ENCODE measurements around the gene SCAMP3. TPM values are rescaled to one million over a fixed set of nuclear protein-coding genes. Genes with fewer than 3 reads are reported as not detected.
"Not testable (repeated sequence)": the region's sequence is repeated elsewhere in the genome, so short reads cannot be mapped to it uniquely, and the experiment has no call there.

Gene SCAMP3
- total RNA-seq: 106 and 130 TPM in 2 replicates
- 129 TPM for polyA plus RNA-seq (2012)

DNA sequence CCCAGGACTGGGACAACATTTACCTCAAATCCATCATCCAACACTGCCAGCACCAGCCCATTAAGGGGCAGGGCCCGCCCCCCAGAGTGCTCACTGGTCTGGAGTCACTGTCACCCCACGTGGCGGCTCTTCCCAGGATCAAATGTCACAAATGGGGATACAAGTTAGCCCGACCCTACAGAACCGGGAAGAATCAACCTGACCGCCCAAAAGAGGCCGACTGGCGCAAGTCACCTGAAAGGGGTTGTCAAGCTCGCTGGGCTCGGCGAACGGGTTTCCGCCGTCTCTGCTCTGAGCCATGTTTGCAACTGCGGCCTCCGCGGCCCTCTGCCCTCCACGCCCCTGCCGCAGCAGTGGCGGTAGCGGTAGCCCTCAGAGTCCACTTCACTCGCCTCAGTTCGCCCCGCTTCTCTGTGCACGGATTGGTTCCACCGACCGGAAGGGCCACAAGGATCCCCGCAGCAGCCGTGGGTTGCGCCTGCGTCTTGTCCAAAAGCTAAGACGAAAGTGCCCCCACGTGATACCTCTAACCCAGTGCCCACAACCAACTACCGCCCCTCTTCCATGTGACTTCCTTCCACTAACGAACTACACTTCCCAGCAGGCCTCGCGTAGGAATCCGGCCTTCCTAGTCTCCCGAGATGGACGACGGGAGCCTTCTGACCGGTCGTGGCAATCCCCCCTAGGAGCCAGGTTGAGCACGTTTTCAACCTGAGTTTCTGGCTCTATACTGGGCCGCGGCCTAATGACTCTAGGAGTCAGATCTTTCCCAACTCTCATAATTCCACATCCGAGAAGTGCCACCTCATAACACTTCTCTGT is at the start of gene SCAMP3:
SCAMP3 (minus strand) TSS at position 509 of the 822 bp plus-strand sequence; CDS start at position 300, 209 bp downstream.
- DNase-seq (ENCODE audit: low read depth): peak; percentile 99

- DNase-seq (ENCODE audit: low read depth): peak; percentile 50
These were observed 47.4 kb upstream of the SCAMP3 start for GRCh38 chr1:155309423-155310021.

DNA sequence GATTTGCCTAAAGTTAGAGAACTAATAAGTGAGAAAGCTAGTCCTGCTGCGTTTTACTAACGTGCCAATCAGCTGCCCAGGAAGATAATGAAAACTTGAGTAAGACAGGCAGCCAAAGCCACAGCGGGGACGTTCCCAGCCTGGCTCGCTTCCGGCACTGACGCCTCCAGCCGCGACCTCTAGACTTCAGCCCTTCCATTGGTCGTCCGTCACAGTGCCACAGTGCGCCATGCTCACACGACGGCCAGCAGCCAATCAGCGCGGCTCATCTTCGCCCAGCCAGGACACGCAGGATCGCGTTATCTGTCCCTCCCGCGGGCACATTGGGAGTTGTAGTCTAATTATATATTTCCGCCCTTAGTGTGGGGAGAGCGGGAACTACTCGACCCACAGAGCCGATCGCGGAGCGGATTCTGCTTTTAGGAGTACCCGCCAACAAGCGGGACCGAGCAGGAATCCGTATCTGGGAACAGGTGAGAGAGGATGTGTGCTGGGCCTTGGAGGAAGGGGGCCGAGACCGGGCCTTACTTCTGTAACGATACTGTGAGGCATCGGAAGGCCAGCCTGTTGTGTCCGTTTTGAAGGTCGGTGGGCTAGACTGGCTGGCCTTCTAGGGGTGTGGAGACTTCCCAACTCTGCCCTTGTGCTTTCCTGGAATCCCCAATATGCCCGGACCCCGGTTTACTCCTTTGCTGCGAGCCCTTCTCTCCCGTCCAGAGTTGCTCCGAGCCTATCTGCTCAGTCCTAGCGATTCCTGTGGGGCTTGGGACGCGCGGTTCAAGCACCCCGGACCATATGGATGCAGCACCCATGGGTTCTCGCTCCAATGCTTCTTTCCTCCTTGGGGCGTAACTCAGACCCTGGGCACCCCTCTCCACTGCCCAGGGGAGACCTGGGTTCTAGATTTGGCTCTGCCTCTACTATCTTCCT is 46.6 kb upstream of the SCAMP3 start, which contains the start of gene FDPS:
FDPS (plus strand) TSS at position 374 of the 930 bp plus-strand sequence. CDS start 924 bp downstream, outside the sequence.
- DNase-seq (ENCODE audit: low read depth): peak; percentile 100

- DNase-seq (ENCODE audit: low read depth): peak; percentile 55
These were observed 45.1 kb upstream of the SCAMP3 start for GRCh38 chr1:155307247-155307740.

DNA sequence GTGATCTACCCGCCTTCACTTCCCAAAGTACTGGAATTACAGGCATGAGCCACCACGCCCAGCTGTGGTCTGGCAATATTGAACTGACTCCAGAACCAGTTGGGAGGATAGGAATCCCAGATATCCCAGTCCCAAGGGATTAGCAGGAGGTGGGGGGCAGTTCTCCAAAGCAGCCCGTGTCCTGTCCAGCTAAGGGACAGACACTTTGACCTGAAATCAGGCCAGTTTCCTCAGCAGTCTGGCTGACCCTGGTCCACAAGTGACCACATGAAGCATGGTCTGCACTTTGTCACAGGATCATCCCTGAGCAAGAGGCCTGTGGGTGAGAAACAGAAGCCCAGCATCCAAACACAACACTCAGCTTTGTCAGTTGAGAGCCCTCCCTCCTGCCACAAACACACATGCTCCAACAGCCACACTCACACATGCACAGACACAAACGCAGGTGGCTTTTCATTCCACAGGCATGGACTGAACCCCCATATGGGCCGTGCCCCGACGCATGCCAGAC is 43.8 kb upstream of the SCAMP3 start:
- DNase-seq (ENCODE audit: low read depth): peak; percentile 96

DNA sequence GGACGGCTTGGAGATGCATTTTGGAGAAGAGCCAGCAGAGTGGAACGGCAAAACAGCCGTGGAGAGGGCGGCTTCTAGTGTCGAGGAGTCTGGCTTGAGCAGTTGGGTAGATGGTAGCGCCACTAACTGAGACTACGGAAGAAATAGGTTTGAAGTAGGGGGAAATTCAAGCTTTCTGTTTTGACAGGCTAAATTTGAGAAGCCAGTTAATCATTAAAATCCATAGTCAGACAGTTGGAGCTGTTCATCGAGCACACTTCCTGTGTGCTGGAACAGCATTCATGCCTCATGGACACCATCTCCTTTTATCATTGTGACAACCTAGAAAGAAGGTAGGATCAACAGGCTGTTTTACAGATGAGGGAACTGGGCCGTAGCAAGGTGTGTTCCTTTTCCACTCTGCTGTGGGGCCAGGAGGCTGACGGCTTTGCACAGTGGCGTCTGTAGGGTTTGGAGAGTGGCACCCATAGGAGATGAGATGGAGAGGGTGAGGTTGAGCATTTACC is 42.5 kb upstream of the SCAMP3 start:
- no peak for DNase-seq (ENCODE audit: low read depth)

- no peak for DNase-seq (ENCODE audit: low read depth)
These were observed 39.2 kb upstream of the SCAMP3 start, which contains the start of gene PKLR for GRCh38 chr1:155301342-155301841. PKLR (minus strand) TSS chr1:155301438; CDS start chr1:155301395, 43 bp downstream.

GRCh38 chr1:155300553-155301329 is 38.6 kb upstream of the SCAMP3 start:
- no peak for DNase-seq (ENCODE audit: low read depth)

- no peak for DNase-seq (ENCODE audit: low read depth)
These were observed 37.9 kb upstream of the SCAMP3 start for GRCh38 chr1:155300024-155300423.

GRCh38 chr1:155297384-155297783 is 35.2 kb upstream of the SCAMP3 start:
- no peak for DNase-seq (ENCODE audit: low read depth)

GRCh38 chr1:155296661-155297060 is 34.5 kb upstream of the SCAMP3 start:
- no peak for DNase-seq (ENCODE audit: low read depth)

- DNase-seq (ENCODE audit: low read depth): no peak
These were observed 33.7 kb upstream of the SCAMP3 start for GRCh38 chr1:155295942-155296267.

GRCh38 chr1:155295183-155295941 is 33.2 kb upstream of the SCAMP3 start:
- DNase-seq (ENCODE audit: low read depth): no peak

DNA sequence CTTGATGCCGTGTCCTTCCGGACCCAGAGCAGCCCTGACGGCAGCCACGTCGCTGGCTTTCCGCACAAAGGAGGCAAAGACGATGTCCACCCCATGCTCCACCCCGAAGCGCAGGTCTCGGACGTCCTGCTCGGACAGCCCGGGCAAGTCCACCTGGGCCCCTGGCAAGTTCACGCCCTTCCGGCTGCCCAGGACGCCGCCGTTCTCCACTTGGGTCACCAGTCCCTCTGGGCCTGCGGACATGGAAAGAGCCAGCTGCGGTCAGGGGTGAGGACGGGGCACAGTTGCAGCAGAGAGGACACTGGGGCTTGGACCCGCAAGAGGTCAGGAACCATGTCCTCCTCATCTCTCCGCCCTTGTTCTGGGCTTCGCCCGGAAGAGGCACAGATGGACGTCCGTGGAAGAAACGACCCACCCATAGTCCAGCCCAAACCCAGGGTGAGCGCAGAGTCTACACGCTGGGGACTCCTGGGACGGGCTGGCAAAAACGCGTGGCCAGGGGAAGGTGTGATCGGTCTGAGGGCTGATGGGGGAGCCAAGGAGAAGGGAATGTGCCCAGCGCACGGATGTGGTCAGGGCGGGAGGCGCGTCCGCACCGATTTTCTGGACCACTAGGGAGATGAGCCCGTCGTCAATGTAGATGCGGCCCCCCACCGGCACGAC is 32.5 kb upstream of the SCAMP3 start:
- DNase-seq (ENCODE audit: low read depth): no peak

DNA sequence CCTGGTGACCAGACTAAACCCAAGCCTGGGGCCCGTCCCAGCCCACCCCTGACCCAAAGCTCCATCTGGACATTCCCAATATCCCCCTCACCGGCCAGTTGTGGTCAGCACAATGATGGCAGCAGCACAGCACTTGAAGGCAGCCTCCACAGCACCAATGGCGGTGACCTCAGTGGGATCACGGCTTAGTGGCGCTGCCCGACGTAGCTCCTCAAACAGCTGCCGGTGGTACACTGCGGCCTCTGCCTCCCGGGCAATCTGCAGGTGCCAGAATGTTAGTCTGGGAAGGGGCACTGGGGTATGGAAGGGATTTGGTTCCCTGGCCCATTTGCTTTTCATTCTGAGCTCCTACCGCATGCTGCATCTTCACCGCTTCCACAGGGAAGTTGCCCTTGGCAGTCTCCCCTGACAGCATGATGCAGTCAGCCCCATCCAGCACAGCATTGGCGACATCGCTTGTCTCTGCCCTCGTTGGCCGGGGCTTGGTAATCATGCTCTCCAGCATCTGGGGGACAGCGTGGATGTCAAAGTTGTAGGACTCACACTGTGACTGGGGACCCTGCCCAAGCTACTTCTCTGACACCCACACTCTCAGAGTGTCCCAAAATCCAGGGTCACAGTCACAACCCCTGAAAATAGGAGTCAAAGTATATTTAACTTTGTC is 31.1 kb upstream of the SCAMP3 start:
- no peak for DNase-seq (ENCODE audit: low read depth)

- DNase-seq (ENCODE audit: low read depth): not testable (repeated sequence)
These were observed 28.8 kb upstream of the SCAMP3 start for GRCh38 chr1:155291006-155291405.

GRCh38 chr1:155287987-155288543 is 25.9 kb upstream of the SCAMP3 start:
- no peak for DNase-seq (ENCODE audit: low read depth)

GRCh38 chr1:155286544-155286943 is 24.4 kb upstream of the SCAMP3 start:
- DNase-seq (ENCODE audit: low read depth): no peak

All from myocyte (in vitro differentiated cells).